ENCODE results near the gene DEFB112.

DNA sequence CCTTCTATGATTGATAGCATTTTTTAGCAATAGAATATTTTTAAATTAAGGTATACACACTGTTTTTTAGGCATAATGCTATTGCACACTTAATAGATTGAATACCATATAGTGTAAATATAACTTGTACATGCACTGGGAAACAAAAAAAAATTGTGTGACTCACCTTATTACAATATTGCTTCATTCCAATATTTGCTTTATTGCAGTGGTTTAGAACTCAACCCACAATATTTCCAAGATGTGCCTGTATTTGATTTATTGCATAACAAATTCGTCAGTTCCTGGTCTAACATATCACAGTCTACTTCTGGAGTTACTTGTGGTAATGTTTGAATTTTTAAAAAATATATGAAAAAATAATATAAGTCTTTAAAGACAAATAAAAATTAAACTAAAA lies 41.9 kb upstream of the DEFB112 start:
- TF ChIP-seq POLR2A (IDR thresholded peaks at IDR 0.05), result no peak
- TF ChIP-seq, protein P1, sequence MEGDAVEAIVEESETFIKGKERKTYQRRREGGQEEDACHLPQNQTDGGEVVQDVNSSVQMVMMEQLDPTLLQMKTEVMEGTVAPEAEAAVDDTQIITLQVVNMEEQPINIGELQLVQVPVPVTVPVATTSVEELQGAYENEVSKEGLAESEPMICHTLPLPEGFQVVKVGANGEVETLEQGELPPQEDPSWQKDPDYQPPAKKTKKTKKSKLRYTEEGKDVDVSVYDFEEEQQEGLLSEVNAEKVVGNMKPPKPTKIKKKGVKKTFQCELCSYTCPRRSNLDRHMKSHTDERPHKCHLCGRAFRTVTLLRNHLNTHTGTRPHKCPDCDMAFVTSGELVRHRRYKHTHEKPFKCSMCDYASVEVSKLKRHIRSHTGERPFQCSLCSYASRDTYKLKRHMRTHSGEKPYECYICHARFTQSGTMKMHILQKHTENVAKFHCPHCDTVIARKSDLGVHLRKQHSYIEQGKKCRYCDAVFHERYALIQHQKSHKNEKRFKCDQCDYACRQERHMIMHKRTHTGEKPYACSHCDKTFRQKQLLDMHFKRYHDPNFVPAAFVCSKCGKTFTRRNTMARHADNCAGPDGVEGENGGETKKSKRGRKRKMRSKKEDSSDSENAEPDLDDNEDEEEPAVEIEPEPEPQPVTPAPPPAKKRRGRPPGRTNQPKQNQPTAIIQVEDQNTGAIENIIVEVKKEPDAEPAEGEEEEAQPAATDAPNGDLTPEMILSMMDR (IDR thresholded peaks at IDR 0.05 in 8 of 11, conservative IDR thresholded peaks at IDR 0.05 in 3 of 11), result no peak
- TF ChIP-seq POLR2AphosphoS5 (IDR thresholded peaks at IDR 0.05), result no peak
